SK-N-SH (cell line): ENCODE data around the gene FOLH1. TPM values are rescaled to one million over a fixed set of nuclear protein-coding genes. Genes with fewer than 3 reads are reported as not detected.
"Not testable (repeated sequence)": the region's sequence is repeated elsewhere in the genome, so short reads cannot be mapped to it uniquely, and the experiment has no call there.

Experiments used
- CTCF ChIA-PET: fragments of 300-600, 350-600 bp; formaldehyde crosslinking; extraction: SDS; loops from one replicate; lab custom pipeline; 2021; lab: Yijun Ruan, JAX
- POLR2A ChIA-PET: fragments of 350-600 bp; sonication (Branson Sonifier 250); formaldehyde crosslinking; extraction: SDS; loops from one replicate; lab custom pipeline; 2020; ENCODE audit warnings: antibody characterized with exemption, inconsistent platforms; lab: Yijun Ruan, JAX
- DNase-seq: peaks from one replicate; pipeline ENCODE4 v3.0.0; 2012
- H2AFZ ChIP-seq: fragments of 200-600 bp; sonication (generic); 2 replicates; pipeline ENCODE4 v1.8.1; 2016; ENCODE audit warnings: antibody characterized with exemption, mild to moderate bottlenecking, low read depth
- H3F3A ChIP-seq: fragments of 200-600 bp; sonication (generic); replicated peaks from 2 replicates; pipeline ENCODE3; 2016; ENCODE audit warnings: antibody characterized with exemption, mild to moderate bottlenecking; ENCODE audit not compliant: insufficient read depth
- H3K27ac ChIP-seq, 2 experiments: fragments of 200-500 bp in 1 of 2; fragments of 200-600 bp in 1 of 2; sonication (Bioruptor generic) in 1 of 2; sonication (generic), shearing (Covaris generic) in 1 of 2; 2 replicates each; pipeline versions ENCODE4 v1.5.1 to v1.6.1; 2014 to 2016; ENCODE audit warnings: low read depth in 2 of 2, inconsistent platforms in 1 of 2, low read length in 1 of 2, mild to moderate bottlenecking in 1 of 2, mixed read lengths in 1 of 2
- H3K27me3 ChIP-seq: fragments of 200-600 bp; sonication (generic), shearing (Covaris generic); 2 replicates; pipeline ENCODE4 v1.6.1; 2016; ENCODE audit warnings: mixed run types; ENCODE audit not compliant: insufficient read depth
- H3K36me3 ChIP-seq, 2 experiments: fragments of 200-500 bp in 1 of 2; fragments of 200-600 bp in 1 of 2; sonication (Bioruptor generic) in 1 of 2; sonication (generic) in 1 of 2; replicated peaks in 1 of 2; 2 replicates each; pipeline versions ENCODE3 to v1.5.1; 2014 to 2016; ENCODE audit warnings: low read length in 1 of 2, mild to moderate bottlenecking in 1 of 2; ENCODE audit not compliant: insufficient read depth in 2 of 2, control insufficient read depth in 1 of 2
- H3K4me1 ChIP-seq, 2 experiments: fragments of 200-500 bp in 1 of 2; fragments of 200-600 bp in 1 of 2; sonication (Bioruptor generic) in 1 of 2; sonication (generic), shearing (Covaris generic) in 1 of 2; 2 replicates each; pipeline versions ENCODE4 v1.5.1 to v1.6.1; 2014 to 2016; ENCODE audit warnings: low read depth in 1 of 2, low read length in 1 of 2, mixed run types in 1 of 2; ENCODE audit not compliant: insufficient read depth in 2 of 2, control insufficient read depth in 1 of 2
- H3K4me2 ChIP-seq: fragments of 200-600 bp; sonication (generic), shearing (Covaris generic); 2 replicates; pipeline ENCODE4 v1.6.1; 2017; ENCODE audit warnings: mixed run types
- H3K4me3 ChIP-seq, 2 experiments: fragments of 200-500 bp in 1 of 2; fragments of 200-600 bp in 1 of 2; sonication (Bioruptor generic) in 1 of 2; sonication (generic), shearing (Covaris generic) in 1 of 2; 2 replicates each; pipeline versions ENCODE4 v1.5.1 to v1.8.1; 2014 to 2016; ENCODE audit warnings: low read depth in 2 of 2, inconsistent platforms in 1 of 2, low read length in 1 of 2, mild to moderate bottlenecking in 1 of 2, mixed read lengths in 1 of 2, moderate library complexity in 1 of 2
- H3K79me2 ChIP-seq: fragments of 200-600 bp; sonication (generic); 2 replicates; pipeline ENCODE4 v1.8.1; 2017; ENCODE audit warnings: mild to moderate bottlenecking; ENCODE audit not compliant: insufficient read depth
- H3K9ac ChIP-seq: fragments of 200-600 bp; sonication (generic); 2 replicates; pipeline ENCODE4 v1.6.1; 2017; ENCODE audit warnings: mixed run types
- H3K9me2 ChIP-seq: fragments of 200-600 bp; sonication (generic); 2 replicates; pipeline ENCODE4 v1.6.1; 2017; ENCODE audit warnings: mixed run types
- H3K9me3 ChIP-seq: fragments of 200-600 bp; sonication (generic); 2 replicates; pipeline ENCODE4 v1.6.1; 2017; ENCODE audit warnings: mixed run types, mild to moderate bottlenecking, moderate library complexity
- H4K20me1 ChIP-seq: fragments of 200-600 bp; sonication (generic); 2 replicates; pipeline ENCODE4 v1.6.1; 2017; ENCODE audit warnings: mild to moderate bottlenecking, mixed run types; ENCODE audit not compliant: insufficient read depth
- RAD21 ChIP-seq: IDR thresholded peaks from 2 replicates; pipeline ENCODE4 v1.6.1; 2012; ENCODE audit warnings: mild to moderate bottlenecking, low read length
- WGBS: methylation state at CpG from one replicate; pipeline ENCODE4 v1.1.6; 2017; ENCODE audit warnings: low lambda C conversion rate; 5-methylcytosine and 5-hydroxymethylcytosine counted together
- polyA plus RNA-seq, 3 experiments: library from polyadenylated mRNA; depleted of rRNA; stranded (reverse); fragments of >200 nt; gene quantifications; 2 replicates each; pipeline ENCODE4 v1.2.3, GENCODE V29; 2012
- TF ChIP-seq, protein P1 (sequence below): fragments of 200-600 bp; sonication (generic); IDR thresholded peaks from 2 replicates; pipeline ENCODE4 v1.6.1; 2017; ENCODE audit warnings: antibody characterized with exemption, mild to moderate bottlenecking, moderate library complexity

Gene FOLH1
- polyA plus RNA-seq, 1 of the 3 experiments (the other 2 are of a cell fraction): not detected

DNA sequence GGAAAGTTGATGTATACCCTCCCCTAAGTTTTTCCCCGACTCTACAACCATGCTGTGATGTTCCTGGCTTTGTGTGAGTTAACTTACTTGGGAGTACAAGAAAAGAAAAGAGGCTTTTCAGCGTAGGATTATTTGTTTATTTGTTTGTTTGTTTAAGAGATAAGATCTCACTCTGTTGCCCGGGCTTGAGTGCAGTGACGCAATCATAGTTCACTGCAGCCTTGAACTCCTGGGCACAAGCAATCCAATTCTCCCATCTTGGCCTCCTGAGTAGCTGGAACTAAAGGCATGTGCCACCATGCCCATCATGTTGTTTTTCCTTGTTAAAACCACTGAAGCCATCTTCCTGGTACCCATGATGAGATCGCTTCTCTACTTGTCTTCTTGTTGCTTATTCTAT, 24.6 kb upstream of the FOLH1 start:
- H3K9me2 ChIP-seq, H3K4me1 ChIP-seq, H3K79me2 ChIP-seq, H2AFZ ChIP-seq, POLR2A ChIA-PET, H3K9ac ChIP-seq, H3K27ac ChIP-seq, H3F3A ChIP-seq, H3K4me2 ChIP-seq, DNase-seq, CTCF ChIA-PET, H3K4me3 ChIP-seq, H4K20me1 ChIP-seq, H3K9me3 ChIP-seq, H3K27me3 ChIP-seq, H3K36me3 ChIP-seq: not testable (repeated sequence)
- 3% methylated on average over 5 of the region's 5 CpGs for WGBS

DNA sequence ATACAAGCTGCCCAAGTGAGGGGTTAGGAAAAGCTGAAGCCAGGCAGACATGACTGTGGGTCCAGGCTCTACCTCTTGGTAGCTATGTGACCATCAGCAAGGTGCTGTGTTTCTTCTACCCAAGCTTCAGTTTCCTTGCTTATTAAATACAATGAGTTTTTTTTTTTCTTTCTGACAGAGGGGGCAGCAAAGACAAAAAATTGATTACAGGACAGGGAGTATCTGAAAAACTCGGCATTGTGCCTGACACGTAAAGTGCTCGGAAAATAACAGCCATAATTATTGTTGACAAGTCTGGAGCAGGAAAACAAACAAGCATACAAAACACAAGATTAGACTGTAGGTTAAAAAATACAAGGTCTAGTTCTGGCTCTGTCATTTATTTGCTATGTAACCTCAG, 23.3 kb upstream of the FOLH1 start:
- POLR2A ChIA-PET, CTCF ChIA-PET, H3F3A ChIP-seq, H3K36me3 ChIP-seq, H3K9me3 ChIP-seq, H2AFZ ChIP-seq, H3K79me2 ChIP-seq, H3K27ac ChIP-seq, H3K4me2 ChIP-seq, H3K9ac ChIP-seq, H3K27me3 ChIP-seq, H3K4me3 ChIP-seq, H3K4me1 ChIP-seq, H4K20me1 ChIP-seq, H3K9me2 ChIP-seq, DNase-seq: not testable (repeated sequence)
- WGBS: 7% methylated on average over 3 of the region's 3 CpGs

DNA sequence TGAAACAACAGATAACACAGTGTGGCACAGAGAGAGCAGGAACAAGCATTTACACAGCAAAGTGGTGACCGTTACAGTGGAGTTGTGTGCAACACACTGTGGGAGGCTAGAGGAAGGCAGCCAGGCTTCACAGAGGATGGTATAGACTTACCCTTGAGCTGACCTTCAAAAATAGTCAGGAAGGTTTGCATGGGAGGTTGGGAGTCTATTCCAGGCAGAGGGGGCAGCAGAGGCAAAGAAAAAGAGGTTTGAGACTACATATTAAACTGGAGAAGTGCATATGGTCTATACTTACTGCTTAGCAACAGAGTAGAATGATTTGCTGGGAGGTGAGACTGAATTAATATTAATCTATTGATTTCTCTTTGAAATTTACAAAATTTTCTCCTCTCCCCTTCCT, 22.1 kb upstream of the FOLH1 start:
- H3K27ac ChIP-seq, H3K4me2 ChIP-seq, DNase-seq, H3K9ac ChIP-seq, H3K27me3 ChIP-seq, H3K36me3 ChIP-seq, H3K4me1 ChIP-seq, H2AFZ ChIP-seq, POLR2A ChIA-PET, H3K4me3 ChIP-seq, H3F3A ChIP-seq, H3K9me3 ChIP-seq, H3K79me2 ChIP-seq, CTCF ChIA-PET, H3K9me2 ChIP-seq, H4K20me1 ChIP-seq: not testable (repeated sequence)
- whole genome bisulfite sequencing: 0% methylated on average over 1 of the region's 1 CpG

DNA sequence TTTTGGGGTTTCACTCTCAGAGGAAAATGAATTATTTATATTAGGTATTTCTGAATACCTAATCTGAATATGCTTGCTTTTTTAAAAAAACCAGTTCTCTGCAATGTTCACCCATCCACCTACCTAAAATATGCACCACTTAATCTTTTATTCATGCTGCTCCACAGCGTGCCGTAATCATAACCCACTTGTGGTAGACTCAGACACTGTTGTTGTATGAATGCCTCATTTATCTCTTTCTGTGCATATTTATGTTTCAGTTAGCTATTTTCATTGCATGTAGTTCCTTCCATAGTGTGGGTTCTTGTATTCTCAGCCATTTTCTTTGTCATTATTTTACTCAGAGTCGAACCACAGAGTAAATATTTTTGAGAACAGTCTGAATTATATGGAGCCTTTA, 21.6 kb upstream of the FOLH1 start:
- H3K79me2 ChIP-seq, POLR2A ChIA-PET, H3F3A ChIP-seq, H4K20me1 ChIP-seq, H3K4me1 ChIP-seq, H3K36me3 ChIP-seq, H3K4me2 ChIP-seq, H3K27me3 ChIP-seq, H3K9me3 ChIP-seq, H3K4me3 ChIP-seq, H3K9ac ChIP-seq, H2AFZ ChIP-seq, H3K27ac ChIP-seq, DNase-seq, CTCF ChIA-PET, H3K9me2 ChIP-seq: not testable (repeated sequence)
- WGBS: 0% methylated on average over 3 of the region's 3 CpGs

DNA sequence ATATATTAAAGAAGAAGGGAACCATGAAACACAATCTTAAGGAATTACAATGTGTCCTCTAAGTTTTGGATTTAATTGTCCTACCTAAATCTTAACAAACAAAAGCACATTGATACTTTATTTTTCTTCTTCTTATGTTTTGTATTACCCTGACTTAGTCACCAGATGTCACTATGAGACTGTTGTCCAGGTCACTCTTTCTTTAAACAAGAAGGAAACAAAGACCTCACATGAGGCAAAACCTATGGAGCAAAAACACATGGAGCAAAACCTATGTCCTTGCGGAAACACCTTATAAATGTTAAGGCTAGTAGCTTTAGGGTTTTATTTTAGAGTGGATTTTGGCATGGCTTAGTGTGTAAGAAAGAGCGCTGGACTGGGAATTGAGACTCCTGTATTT, 20.7 kb upstream of the FOLH1 start:
- H3K4me1 ChIP-seq, H3K4me2 ChIP-seq, CTCF ChIA-PET, H3K36me3 ChIP-seq, H3K27ac ChIP-seq, H3K27me3 ChIP-seq, DNase-seq, H3K9me3 ChIP-seq, H2AFZ ChIP-seq, H4K20me1 ChIP-seq, H3F3A ChIP-seq, H3K4me3 ChIP-seq, H3K79me2 ChIP-seq, POLR2A ChIA-PET, H3K9ac ChIP-seq, H3K9me2 ChIP-seq: not testable (repeated sequence)
- peak; percentile 47 for TF ChIP-seq RAD21
- TF ChIP-seq, protein P1, sequence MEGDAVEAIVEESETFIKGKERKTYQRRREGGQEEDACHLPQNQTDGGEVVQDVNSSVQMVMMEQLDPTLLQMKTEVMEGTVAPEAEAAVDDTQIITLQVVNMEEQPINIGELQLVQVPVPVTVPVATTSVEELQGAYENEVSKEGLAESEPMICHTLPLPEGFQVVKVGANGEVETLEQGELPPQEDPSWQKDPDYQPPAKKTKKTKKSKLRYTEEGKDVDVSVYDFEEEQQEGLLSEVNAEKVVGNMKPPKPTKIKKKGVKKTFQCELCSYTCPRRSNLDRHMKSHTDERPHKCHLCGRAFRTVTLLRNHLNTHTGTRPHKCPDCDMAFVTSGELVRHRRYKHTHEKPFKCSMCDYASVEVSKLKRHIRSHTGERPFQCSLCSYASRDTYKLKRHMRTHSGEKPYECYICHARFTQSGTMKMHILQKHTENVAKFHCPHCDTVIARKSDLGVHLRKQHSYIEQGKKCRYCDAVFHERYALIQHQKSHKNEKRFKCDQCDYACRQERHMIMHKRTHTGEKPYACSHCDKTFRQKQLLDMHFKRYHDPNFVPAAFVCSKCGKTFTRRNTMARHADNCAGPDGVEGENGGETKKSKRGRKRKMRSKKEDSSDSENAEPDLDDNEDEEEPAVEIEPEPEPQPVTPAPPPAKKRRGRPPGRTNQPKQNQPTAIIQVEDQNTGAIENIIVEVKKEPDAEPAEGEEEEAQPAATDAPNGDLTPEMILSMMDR: peak; percentile 41
- whole genome bisulfite sequencing: 13% methylated on average over 2 of the region's 2 CpGs

DNA sequence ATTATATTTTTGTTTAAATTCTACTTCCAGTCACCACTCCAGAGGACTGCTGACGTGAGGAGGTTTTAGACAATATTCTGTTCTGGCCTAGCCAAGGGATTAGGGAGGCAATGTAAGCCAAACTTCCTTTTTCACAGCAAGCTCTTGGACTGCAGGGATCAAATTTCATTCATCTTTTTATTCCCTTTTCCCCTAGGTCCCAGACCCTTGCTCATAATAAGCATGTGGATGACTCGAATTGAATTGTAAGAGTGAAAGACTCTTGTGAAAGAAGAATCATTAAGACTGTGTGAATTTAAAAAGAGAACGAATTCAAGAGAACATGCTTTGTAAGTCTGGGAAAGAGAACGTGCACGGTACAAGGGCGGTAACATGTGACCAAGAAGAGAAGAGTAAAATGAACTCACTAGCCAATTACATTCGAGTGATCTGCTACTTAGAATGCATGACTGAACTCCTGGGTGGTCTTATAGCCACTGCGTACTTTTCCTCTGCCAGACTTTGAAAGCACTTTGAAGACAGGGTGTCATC, 16.9 kb upstream of the FOLH1 start:
- H3K4me1 ChIP-seq, H3K9me3 ChIP-seq, POLR2A ChIA-PET, H2AFZ ChIP-seq, H3K9ac ChIP-seq, H3K4me3 ChIP-seq, H4K20me1 ChIP-seq, H3K9me2 ChIP-seq, CTCF ChIA-PET, H3K27ac ChIP-seq, H3K27me3 ChIP-seq, H3K36me3 ChIP-seq, H3F3A ChIP-seq, DNase-seq, H3K4me2 ChIP-seq, H3K79me2 ChIP-seq: not testable (repeated sequence)
- 5% methylated on average over 8 of the region's 8 CpGs for whole genome bisulfite sequencing
